Glutamatergic neuron (in vitro differentiated cells): ENCODE measurements around the gene SHANK3. TPM values are rescaled to one million over a fixed set of nuclear protein-coding genes. Genes with fewer than 3 reads are reported as not detected.

Source experiments
- DNase-seq: peaks from one replicate; pipeline ENCODE4 v3.0.0; 2022
- H3K27ac Mint-ChIP-seq: one replicate; pipeline ENCODE4 v1.8.0; 2020; ENCODE audit warnings: mild to moderate bottlenecking, mixed read lengths, inconsistent platforms; ENCODE audit not compliant: unreplicated experiment
- H3K27me3 Mint-ChIP-seq: one replicate; pipeline ENCODE4 v1.8.0; 2020; ENCODE audit warnings: mild to moderate bottlenecking, moderate library complexity, mixed read lengths, inconsistent platforms; ENCODE audit not compliant: unreplicated experiment
- H3K36me3 Mint-ChIP-seq: one replicate; pipeline ENCODE4 v1.8.0; 2020; ENCODE audit warnings: mild to moderate bottlenecking, mixed read lengths, inconsistent platforms; ENCODE audit not compliant: unreplicated experiment
- H3K4me1 Mint-ChIP-seq: one replicate; pipeline ENCODE4 v1.8.0; 2020; ENCODE audit warnings: mild to moderate bottlenecking, low read depth, mixed read lengths, inconsistent platforms; ENCODE audit not compliant: unreplicated experiment
- H3K4me3 Mint-ChIP-seq: one replicate; pipeline ENCODE4 v1.8.0; 2020; ENCODE audit warnings: mild to moderate bottlenecking, mixed read lengths, inconsistent platforms; ENCODE audit not compliant: unreplicated experiment
- H3K9me3 Mint-ChIP-seq: one replicate; pipeline ENCODE4 v1.8.0; 2020; ENCODE audit warnings: mild to moderate bottlenecking, moderate library complexity, mixed read lengths, inconsistent platforms; ENCODE audit not compliant: unreplicated experiment
- total RNA-seq: library from RNA; stranded (reverse); fragmentation: NEBNext Ultra II Directional; extraction: Animal tissue kit (Norgen Biotek cat#: 25700); gene quantifications from one replicate; pipeline ENCODE4 v1.2.1, GENCODE V29; 2021; ENCODE audit not compliant: unreplicated experiment
- TF ChIP-seq, protein P1 (sequence below): fragments of 200-600 bp; sonication (generic); IDR thresholded peaks from one replicate; pipeline ENCODE4 v1.5.0; 2021; ENCODE audit not compliant: partially characterized antibody, unreplicated experiment

The SHANK3 gene
- total RNA-seq, 1 donor from 2014 or later: 20.4 TPM

DNA sequence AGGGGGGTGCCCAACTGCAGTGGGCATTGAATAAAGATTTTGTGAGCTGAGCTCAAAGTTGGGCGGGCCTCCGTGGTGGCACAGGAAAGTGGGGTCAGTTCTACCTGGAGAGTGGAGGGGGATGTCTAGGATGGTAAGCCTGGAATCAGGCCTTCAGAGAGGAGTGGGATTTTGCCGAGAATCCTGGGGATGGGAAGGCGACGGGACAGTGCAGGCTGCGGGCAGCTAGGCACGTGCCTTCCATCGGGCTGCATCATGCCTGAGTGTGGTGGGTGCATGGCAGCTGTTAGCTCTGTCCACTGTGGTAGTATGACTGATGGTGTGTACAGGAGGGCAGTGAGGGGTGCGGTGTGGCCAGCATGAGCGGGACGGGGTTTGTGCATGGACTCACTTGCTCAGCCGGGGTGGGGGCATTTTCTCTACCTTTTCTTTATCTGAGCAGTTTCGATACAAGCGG lies 3.6 kb downstream of the SHANK3 start:
- H3K27ac Mint-ChIP-seq: no peak overlapping the region
- TF ChIP-seq, protein P1, sequence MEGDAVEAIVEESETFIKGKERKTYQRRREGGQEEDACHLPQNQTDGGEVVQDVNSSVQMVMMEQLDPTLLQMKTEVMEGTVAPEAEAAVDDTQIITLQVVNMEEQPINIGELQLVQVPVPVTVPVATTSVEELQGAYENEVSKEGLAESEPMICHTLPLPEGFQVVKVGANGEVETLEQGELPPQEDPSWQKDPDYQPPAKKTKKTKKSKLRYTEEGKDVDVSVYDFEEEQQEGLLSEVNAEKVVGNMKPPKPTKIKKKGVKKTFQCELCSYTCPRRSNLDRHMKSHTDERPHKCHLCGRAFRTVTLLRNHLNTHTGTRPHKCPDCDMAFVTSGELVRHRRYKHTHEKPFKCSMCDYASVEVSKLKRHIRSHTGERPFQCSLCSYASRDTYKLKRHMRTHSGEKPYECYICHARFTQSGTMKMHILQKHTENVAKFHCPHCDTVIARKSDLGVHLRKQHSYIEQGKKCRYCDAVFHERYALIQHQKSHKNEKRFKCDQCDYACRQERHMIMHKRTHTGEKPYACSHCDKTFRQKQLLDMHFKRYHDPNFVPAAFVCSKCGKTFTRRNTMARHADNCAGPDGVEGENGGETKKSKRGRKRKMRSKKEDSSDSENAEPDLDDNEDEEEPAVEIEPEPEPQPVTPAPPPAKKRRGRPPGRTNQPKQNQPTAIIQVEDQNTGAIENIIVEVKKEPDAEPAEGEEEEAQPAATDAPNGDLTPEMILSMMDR: no peak
- DNase-seq: no peak
- peak overlapping the region; percentile 60 for H3K4me3 Mint-ChIP-seq
- H3K27me3 Mint-ChIP-seq: peaks cover 29% of the 10 kb centered on the region
- H3K4me1 Mint-ChIP-seq: no peaks in the 10 kb centered on the region
- no peaks in the 10 kb centered on the region for H3K36me3 Mint-ChIP-seq
- H3K9me3 Mint-ChIP-seq: peaks cover 9% of the 10 kb centered on the region

GRCh38 chr22:50676661-50677492 lies 4.3 kb downstream of the SHANK3 start:
- no peak overlapping the region for H3K4me3 Mint-ChIP-seq
- peaks cover 29% of the 10 kb centered on the region for H3K27me3 Mint-ChIP-seq
- TF ChIP-seq, protein P1: no peak
- H3K27ac Mint-ChIP-seq: no peak overlapping the region
- no peaks in the 10 kb centered on the region for H3K36me3 Mint-ChIP-seq
- H3K9me3 Mint-ChIP-seq: peaks cover 9% of the 10 kb centered on the region
- no peaks in the 10 kb centered on the region for H3K4me1 Mint-ChIP-seq
- no peak for DNase-seq

DNA sequence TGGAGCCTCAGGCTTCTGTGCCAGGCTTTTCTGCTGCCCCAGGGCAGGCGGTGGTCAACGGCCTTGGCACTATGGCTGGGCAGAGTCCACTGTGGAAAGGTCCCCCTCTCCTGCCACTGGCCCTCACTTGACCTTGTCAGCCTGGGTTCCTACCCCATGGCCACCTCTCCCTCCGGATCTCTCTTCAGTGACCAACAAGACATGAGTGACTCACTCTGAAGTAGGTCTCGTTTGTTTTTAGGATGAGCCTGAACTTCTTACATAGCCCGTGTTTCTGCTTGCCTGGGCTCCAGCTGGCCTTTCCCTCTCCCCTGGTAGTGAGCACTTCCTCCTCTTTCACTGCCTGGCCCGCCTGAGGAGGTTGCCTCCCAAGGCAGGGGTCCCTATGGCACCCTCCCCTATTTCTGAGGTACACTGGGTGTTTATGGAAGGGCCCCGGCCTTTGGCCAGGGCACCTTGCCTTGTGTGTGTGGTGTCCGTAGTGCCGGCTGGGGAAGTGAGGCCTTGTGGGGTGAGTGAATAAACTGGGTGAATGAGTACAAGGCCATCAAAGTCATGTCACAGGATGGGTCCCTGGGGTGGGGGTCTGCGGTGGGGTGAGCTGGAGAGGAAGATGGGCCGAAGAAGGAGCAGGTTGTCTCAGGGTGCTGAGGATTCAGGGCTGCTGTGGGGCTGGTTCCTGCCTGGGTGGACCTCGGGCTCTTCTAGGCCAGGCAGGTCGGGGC lies 5.0 kb downstream of the SHANK3 start:
- Mint-ChIP-seq H3K27me3 (peaks cover 28% of the 10 kb centered on the region), H3K9me3 (peaks cover 9% of the 10 kb centered on the region), H3K4me3 (no peak overlapping the region), H3K27ac (no peak overlapping the region), H3K4me1 (no peaks in the 10 kb centered on the region), H3K36me3 (no peaks in the 10 kb centered on the region)
- TF ChIP-seq, protein P1: no peak
- no peak for DNase-seq

DNA sequence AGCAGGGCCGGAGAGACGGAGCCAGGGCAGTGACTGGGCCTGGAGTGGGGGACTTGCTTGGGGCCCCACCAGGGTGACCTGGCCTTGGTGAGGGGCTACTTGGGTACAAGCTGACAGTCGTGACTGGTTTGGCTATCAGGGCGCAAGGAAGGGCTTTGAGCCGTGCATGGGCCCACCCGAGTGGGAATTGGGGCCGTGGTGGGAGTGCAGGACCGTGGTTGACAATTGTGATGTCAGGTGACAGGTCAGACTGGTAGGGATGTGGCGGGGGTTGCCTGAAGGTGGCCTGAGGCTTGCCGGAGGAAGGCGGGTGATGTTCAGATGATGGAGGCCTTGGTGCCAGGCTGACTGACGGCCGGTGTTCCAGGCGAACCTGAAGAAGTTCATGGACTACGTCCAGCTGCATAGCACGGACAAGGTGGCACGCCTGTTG lies 5.6 kb downstream of the SHANK3 start:
- no peak for DNase-seq
- H3K27ac Mint-ChIP-seq: no peak overlapping the region

More for the DNA sequence above, 5.6 kb downstream of the SHANK3 start:
- Mint-ChIP-seq H3K27me3 (peaks cover 25% of the 10 kb centered on the region), H3K4me3 (no peak overlapping the region), H3K36me3 (no peaks in the 10 kb centered on the region), H3K9me3 (peaks cover 11% of the 10 kb centered on the region), H3K4me1 (no peaks in the 10 kb centered on the region)
- TF ChIP-seq, protein P1: no peak
